CD14-positive monocyte (primary cell): Measurements from ENCODE around the gene GNAZ. TPM values are rescaled to one million over a fixed set of nuclear protein-coding genes. Genes with fewer than 3 reads are reported as not detected.

Source experiments
- DNase-seq, 3 donors: peaks; one replicate each; pipeline ENCODE4 v3.0.0-alpha.2; 2011 to 2022
- H2AFZ ChIP-seq: 2 replicates; pipeline ENCODE4 v1.6.0; 2012; ENCODE audit warnings: mild to moderate bottlenecking, low read depth, low read length, inconsistent platforms; ENCODE audit not compliant: insufficient read depth, poor library complexity, severe bottlenecking
- H3K27ac ChIP-seq, 2 donors: 1 replicate in 1 of 2; 2 replicates in 1 of 2; pipeline ENCODE4 v1.5.1; 2012 to 2013; ENCODE audit warnings: low read length in 2 of 2, control low read depth in 1 of 2, inconsistent platforms in 1 of 2, low read depth in 1 of 2, mild to moderate bottlenecking in 1 of 2
- H3K27me3 ChIP-seq, 2 donors: one replicate each; pipeline versions ENCODE4 v1.6.0 to v1.6.1; 2011 to 2013; ENCODE audit warnings: low read length in 2 of 2; ENCODE audit not compliant: control insufficient read depth in 2 of 2, insufficient read depth in 2 of 2
- H3K36me3 ChIP-seq, 2 donors: replicated peaks in 1 of 2; 1 replicate in 1 of 2; 2 replicates in 1 of 2; pipeline versions ENCODE4 v1.5.1 to v1.6.1; 2012 to 2013; ENCODE audit warnings: low read length in 2 of 2, control low read depth in 1 of 2, inconsistent platforms in 1 of 2, mild to moderate bottlenecking in 1 of 2; ENCODE audit not compliant: insufficient read depth in 2 of 2, control insufficient read depth in 1 of 2
- H3K4me1 ChIP-seq, 2 donors: 1 replicate in 1 of 2; 2 replicates in 1 of 2; pipeline versions ENCODE4 v1.5.1 to v1.6.1; 2012 to 2013; ENCODE audit warnings: low read length in 2 of 2, control low read depth in 1 of 2, inconsistent platforms in 1 of 2, mild to moderate bottlenecking in 1 of 2, moderate library complexity in 1 of 2; ENCODE audit not compliant: insufficient read depth in 2 of 2, control insufficient read depth in 1 of 2
- H3K4me2 ChIP-seq: replicated peaks from 2 replicates; pipeline ENCODE3; 2012; ENCODE audit warnings: low read length, moderate library complexity, mild to moderate bottlenecking; ENCODE audit not compliant: poor library complexity, severe bottlenecking; ENCODE audit errors: extremely low read depth
- H3K4me3 ChIP-seq, 3 experiments: fragments of 200-600 bp in 1 of 3; sonication (generic) in 1 of 3; replicated peaks in 1 of 3; 1 replicate in 2 of 3; 2 replicates in 1 of 3; pipeline ENCODE4 v1.5.1; 2011 to 2013; ENCODE audit warnings: low read length in 3 of 3, mild to moderate bottlenecking in 3 of 3, control low read depth in 2 of 3, low read depth in 2 of 3, inconsistent platforms in 1 of 3, moderate library complexity in 1 of 3
- H3K79me2 ChIP-seq: 2 replicates; pipeline ENCODE4 v1.6.0; 2012; ENCODE audit warnings: mild to moderate bottlenecking, control low read depth, inconsistent platforms, low read length, moderate library complexity; ENCODE audit not compliant: insufficient read depth
- H3K9ac ChIP-seq: 2 replicates; pipeline ENCODE4 v1.6.0; 2017; ENCODE audit warnings: low read length, mild to moderate bottlenecking; ENCODE audit not compliant: insufficient read depth, poor library complexity, severe bottlenecking
- H3K9me3 ChIP-seq, 2 donors: replicated peaks in 1 of 2; 1 replicate in 1 of 2; 2 replicates in 1 of 2; pipeline versions ENCODE4 v1.5.1 to v1.6.1; 2012 to 2013; ENCODE audit warnings: low read length in 2 of 2, control low read depth in 1 of 2; ENCODE audit not compliant: control insufficient read depth in 1 of 2, insufficient read depth in 1 of 2
- H4K20me1 ChIP-seq: 2 replicates; pipeline ENCODE4 v1.6.0; 2012; ENCODE audit warnings: mild to moderate bottlenecking, low read length, control low read depth, moderate library complexity; ENCODE audit not compliant: insufficient read depth
- H3K27ac Mint-ChIP-seq, 7 donors: one replicate each; pipeline ENCODE4 v1.8.0; 2020; ENCODE audit warnings: mild to moderate bottlenecking in 7 of 7, mixed read lengths in 7 of 7, moderate library complexity in 6 of 7, inconsistent platforms in 2 of 7
- H3K27me3 Mint-ChIP-seq, 3 donors: one replicate each; pipeline ENCODE4 v1.8.0; 2021 to 2022; ENCODE audit warnings: low read depth in 3 of 3, mild to moderate bottlenecking in 3 of 3, mixed read lengths in 3 of 3, moderate library complexity in 3 of 3, inconsistent platforms in 1 of 3
- H3K36me3 Mint-ChIP-seq, 2 donors: one replicate each; pipeline ENCODE4 v1.8.0; 2020; ENCODE audit warnings: mixed read lengths in 2 of 2, inconsistent platforms in 1 of 2, mild to moderate bottlenecking in 1 of 2
- H3K4me1 Mint-ChIP-seq: one replicate; pipeline ENCODE4 v1.8.0; 2020; ENCODE audit warnings: mild to moderate bottlenecking, mixed read lengths
- H3K4me3 Mint-ChIP-seq, 2 donors: one replicate each; pipeline ENCODE4 v1.8.0; 2020; ENCODE audit warnings: mild to moderate bottlenecking in 2 of 2, mixed read lengths in 2 of 2, moderate library complexity in 1 of 2
- H3K9me3 Mint-ChIP-seq, 7 donors: one replicate each; pipeline ENCODE4 v1.8.0; 2020 to 2022; ENCODE audit warnings: mixed read lengths in 7 of 7, mild to moderate bottlenecking in 6 of 7, moderate library complexity in 6 of 7, inconsistent platforms in 2 of 7
- CTCF ChIP-seq: fragments of 200-600 bp; IDR thresholded peaks from one replicate; pipeline ENCODE4 v1.8.0; 2022; ENCODE audit warnings: antibody characterized with exemption, mild to moderate bottlenecking
- WGBS: methylation state at CpG from one replicate; pipeline ENCODE4 v1.1.5; 2013; ENCODE audit warnings: missing lambda C conversion rate; ENCODE audit not compliant: insufficient coverage; 5-methylcytosine and 5-hydroxymethylcytosine counted together
- intact Hi-C, 2 donors: fragments of 100-400 bp; cut with micrococcal nuclease; formaldehyde crosslinking; loops; one replicate each; pipeline versions ENCODE4 v1.15.0 to v1.15.1; 2023
- polyA plus RNA-seq, 3 donors: library from polyadenylated mRNA; depleted of rRNA in 1 of 3; unstranded in 2 of 3; stranded (reverse) in 1 of 3; fragments of 300-500 nt in 2 of 3; fragments of >200 nt in 1 of 3; fragmentation: Illumina TruSeq in 2 of 3; gene quantifications; 1 replicate in 2 of 3; 2 replicates in 1 of 3; pipeline ENCODE4 v1.2.3, GENCODE V29; 2012 to 2021

The GNAZ gene
- polyA plus RNA-seq, 3 donors: 0.04 to 0.05 TPM; not detected in 1

- 100% methylated on average over 3 of the region's 3 CpGs for WGBS
- Histone ChIP-seq H3K9me3 (no peaks in the 10 kb centered on the region), H3K27ac (no peak overlapping the region), H4K20me1 (no peaks in the 10 kb centered on the region), H3K79me2 (no peaks in the 10 kb centered on the region), H3K27me3 (no peaks in the 10 kb centered on the region), H3K4me2 (no peak overlapping the region), H2AFZ (no peak overlapping the region), H3K4me3 (no peak overlapping the region), H3K36me3 (no peaks in the 10 kb centered on the region), H3K9ac (no peak overlapping the region), H3K4me1 (peaks cover 15 to 19% of the 10 kb centered on the region in 2 donors)
- intact Hi-C loops: no loop called here
- Mint-ChIP-seq H3K9me3 (peaks cover 0 to 3% (median 0%) of the 10 kb centered on the region in 7 donors), H3K4me1 (peaks cover 21% of the 10 kb centered on the region), H3K36me3 (no peaks in the 10 kb centered on the region), H3K27me3 (peaks cover 0 to 10% (median 1%) of the 10 kb centered on the region in 3 donors), H3K27ac (no peak overlapping the region), H3K4me3 (no peak overlapping the region)
- no peak for DNase-seq
- no peak for TF ChIP-seq CTCF
Measured at GRCh38 chr22:23090457-23090835, 20.1 kb downstream of the GNAZ start.

- TF ChIP-seq CTCF: no peak
- Histone ChIP-seq H3K27me3 (no peaks in the 10 kb centered on the region), H3K9me3 (no peaks in the 10 kb centered on the region), H2AFZ (no peak overlapping the region), H3K27ac (no peak overlapping the region), H3K9ac (no peak overlapping the region), H3K4me3 (no peak overlapping the region), H3K4me2 (no peak overlapping the region), H3K79me2 (no peaks in the 10 kb centered on the region), H4K20me1 (no peaks in the 10 kb centered on the region), H3K4me1 (peaks cover 10 to 14% of the 10 kb centered on the region in 2 donors), H3K36me3 (no peaks in the 10 kb centered on the region)
- H3K4me1 Mint-ChIP-seq: peaks cover 14% of the 10 kb centered on the region
- H3K36me3 Mint-ChIP-seq: no peaks in the 10 kb centered on the region
- H3K4me3 Mint-ChIP-seq: no peak overlapping the region
- H3K27ac Mint-ChIP-seq: no peak overlapping the region
- no CpG with 5 or more reads among the region's 2 CpGs for WGBS
- intact Hi-C loops: no loop called here
- peaks cover 0 to 5% (median 1%) of the 10 kb centered on the region in 3 donors for H3K27me3 Mint-ChIP-seq
- DNase-seq: no peak
- H3K9me3 Mint-ChIP-seq: peaks cover 0 to 3% (median 0%) of the 10 kb centered on the region in 7 donors
Measured at GRCh38 chr22:23091760-23092159, 21.4 kb downstream of the GNAZ start.
